ENCODE results near the gene PPA2. TPM values are rescaled to one million over a fixed set of nuclear protein-coding genes. Genes with fewer than 3 reads are reported as not detected.

PPA2 gene
- total RNA-seq, 1 donor from 2014 or later: 54.3 TPM

DNA sequence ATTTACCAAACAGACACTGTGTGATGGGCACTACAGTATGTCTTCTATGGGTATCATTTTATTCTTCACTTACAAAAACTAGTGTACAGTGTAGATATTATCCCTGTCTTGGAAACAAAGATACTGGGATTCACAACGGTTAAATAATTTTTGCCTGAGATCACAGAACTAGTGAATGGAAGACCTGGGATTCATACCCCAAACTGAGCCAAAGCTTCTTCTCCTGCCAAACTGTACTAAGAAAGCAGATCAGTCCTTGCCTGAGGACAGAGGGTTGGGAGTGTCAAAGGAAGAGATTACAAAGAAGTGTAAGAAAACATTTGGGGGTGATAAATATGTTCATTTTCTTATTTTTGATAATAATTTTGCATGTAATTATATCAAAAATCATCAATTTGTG lies 43.1 kb downstream of the PPA2 start:
- peaks cover 4% of the 10 kb centered on the region for H3K9me3 Mint-ChIP-seq
- DNase-seq: no peak
- H3K27ac Mint-ChIP-seq: no peak overlapping the region
- H3K27me3 Mint-ChIP-seq: no peaks in the 10 kb centered on the region
- ChIA-PET CTCF (no interaction called here), POLR2A (no interaction called here)
- H3K36me3 Mint-ChIP-seq (ENCODE audit: low read depth): peaks cover 63% of the 10 kb centered on the region
- no peaks in the 10 kb centered on the region for H3K4me1 Mint-ChIP-seq
- TF ChIP-seq, protein P1, sequence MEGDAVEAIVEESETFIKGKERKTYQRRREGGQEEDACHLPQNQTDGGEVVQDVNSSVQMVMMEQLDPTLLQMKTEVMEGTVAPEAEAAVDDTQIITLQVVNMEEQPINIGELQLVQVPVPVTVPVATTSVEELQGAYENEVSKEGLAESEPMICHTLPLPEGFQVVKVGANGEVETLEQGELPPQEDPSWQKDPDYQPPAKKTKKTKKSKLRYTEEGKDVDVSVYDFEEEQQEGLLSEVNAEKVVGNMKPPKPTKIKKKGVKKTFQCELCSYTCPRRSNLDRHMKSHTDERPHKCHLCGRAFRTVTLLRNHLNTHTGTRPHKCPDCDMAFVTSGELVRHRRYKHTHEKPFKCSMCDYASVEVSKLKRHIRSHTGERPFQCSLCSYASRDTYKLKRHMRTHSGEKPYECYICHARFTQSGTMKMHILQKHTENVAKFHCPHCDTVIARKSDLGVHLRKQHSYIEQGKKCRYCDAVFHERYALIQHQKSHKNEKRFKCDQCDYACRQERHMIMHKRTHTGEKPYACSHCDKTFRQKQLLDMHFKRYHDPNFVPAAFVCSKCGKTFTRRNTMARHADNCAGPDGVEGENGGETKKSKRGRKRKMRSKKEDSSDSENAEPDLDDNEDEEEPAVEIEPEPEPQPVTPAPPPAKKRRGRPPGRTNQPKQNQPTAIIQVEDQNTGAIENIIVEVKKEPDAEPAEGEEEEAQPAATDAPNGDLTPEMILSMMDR (IDR thresholded peaks at IDR 0.05): no peak
- no peak overlapping the region for H3K4me3 Mint-ChIP-seq
- intact Hi-C loops (cut with micrococcal nuclease): no loop called here
- ATAC-seq (ENCODE audit: low read depth): no peak

DNA sequence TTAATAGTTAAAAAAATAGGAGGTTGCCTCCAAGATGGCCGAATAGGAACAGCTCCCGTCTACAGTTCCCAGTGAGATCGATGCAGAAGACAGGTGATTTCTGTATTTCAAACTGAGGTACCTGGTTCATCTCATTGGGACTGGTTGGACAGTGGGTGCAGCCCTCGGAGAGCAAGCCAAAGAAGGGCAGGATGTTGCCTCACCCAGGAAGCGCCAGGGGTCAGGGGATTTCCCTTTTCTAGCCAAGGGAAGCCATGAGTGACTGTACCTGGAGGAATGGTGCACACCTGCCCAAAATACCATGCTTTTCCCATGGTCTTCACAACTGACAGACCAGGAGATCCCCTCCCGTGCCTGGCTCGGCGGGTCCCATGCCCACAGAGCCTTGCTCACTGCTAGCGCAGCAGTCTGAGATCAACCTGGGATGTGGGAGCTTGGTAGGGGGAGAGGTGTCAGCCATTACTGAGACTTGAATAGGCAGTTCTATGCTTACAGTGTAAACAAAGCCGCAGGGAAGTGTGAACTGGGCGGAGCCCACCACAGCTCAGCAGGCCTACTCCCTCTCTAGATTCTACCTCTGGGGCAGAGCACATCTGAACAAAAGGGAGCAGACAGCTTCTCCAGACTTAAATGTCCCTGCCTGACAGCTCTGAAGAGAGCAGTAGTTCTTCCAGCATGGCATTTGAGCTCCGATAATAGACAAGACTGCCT lies 47.5 kb downstream of the PPA2 start:
- intact Hi-C loops (cut with micrococcal nuclease): no loop called here
- ATAC-seq (ENCODE audit: low read depth): no peak
- no peak overlapping the region for H3K4me3 Mint-ChIP-seq
- no peak for DNase-seq
- CTCF ChIA-PET: no interaction called here
- no peaks in the 10 kb centered on the region for H3K4me1 Mint-ChIP-seq
- H3K27me3 Mint-ChIP-seq: no peaks in the 10 kb centered on the region
- H3K9me3 Mint-ChIP-seq: peaks cover 6% of the 10 kb centered on the region
- POLR2A ChIA-PET: no interaction called here
- TF ChIP-seq, protein P1 (IDR thresholded peaks at IDR 0.05): no peak
- H3K36me3 Mint-ChIP-seq (ENCODE audit: low read depth): peaks cover 68% of the 10 kb centered on the region
- H3K27ac Mint-ChIP-seq: no peak overlapping the region

DNA sequence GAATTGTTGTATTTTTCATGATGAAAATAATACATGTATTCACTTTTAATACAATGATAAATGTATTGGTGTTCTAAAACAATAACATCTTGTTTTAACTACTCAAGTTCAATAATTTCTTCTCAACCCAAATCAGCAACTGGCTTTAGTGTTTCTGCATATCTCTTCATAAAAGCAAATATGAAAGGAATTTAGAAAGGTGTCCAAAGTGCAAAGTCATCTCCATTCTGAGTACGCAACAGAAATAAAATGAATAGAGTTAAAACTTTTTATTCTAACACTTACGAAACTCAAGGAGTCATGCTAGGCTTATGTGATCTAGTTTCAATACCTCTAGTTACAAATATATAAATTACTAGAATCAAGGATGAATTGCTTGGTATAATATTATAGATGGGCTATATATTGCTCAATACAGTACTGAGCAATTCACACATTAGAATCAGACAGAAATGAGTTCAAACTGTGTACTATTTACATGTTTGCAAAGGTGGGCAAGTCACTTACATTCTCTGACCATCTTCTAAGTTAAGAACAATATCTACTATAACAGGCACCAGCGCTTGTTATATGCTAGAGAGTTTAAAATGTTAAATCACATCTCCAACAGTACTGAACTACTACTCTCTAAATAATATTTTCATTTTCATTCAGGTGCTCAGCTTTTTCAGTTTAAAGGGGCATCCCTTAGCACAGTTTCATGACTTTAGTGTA lies 51.5 kb downstream of the PPA2 start:
- ChIA-PET POLR2A (no interaction called here), CTCF (no interaction called here)
- Mint-ChIP-seq H3K4me3 (no peak overlapping the region), H3K27me3 (no peaks in the 10 kb centered on the region), H3K36me3 (ENCODE audit: low read depth) (peaks cover 67% of the 10 kb centered on the region), H3K4me1 (no peaks in the 10 kb centered on the region), H3K9me3 (peaks cover 6% of the 10 kb centered on the region), H3K27ac (no peak overlapping the region)
- ATAC-seq (ENCODE audit: low read depth): no peak
- TF ChIP-seq, protein P1 (IDR thresholded peaks at IDR 0.05): no peak
- intact Hi-C loops (cut with micrococcal nuclease): no loop called here
- no peak for DNase-seq

DNA sequence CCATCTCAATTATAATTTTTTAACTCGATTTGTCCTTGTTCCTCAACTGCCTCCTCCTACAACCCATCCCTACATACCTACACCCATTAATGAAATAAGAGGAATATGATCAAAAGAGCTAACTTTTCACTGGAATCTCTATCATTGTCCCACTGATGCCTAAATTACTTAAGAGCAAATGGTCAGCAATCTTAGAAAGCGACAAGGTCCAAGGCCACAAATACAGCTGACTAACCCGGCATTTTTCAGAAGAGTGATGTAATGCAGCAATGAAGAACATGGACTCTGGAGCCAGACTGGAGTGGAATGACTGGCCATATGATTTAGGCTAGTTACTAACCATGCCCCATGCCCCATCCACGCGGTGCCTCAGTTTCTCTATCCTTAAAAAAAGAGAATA lies 56.2 kb downstream of the PPA2 start:
- TF ChIP-seq, protein P1 (IDR thresholded peaks at IDR 0.05): no peak
- Mint-ChIP-seq H3K27ac (no peak overlapping the region), H3K27me3 (no peaks in the 10 kb centered on the region), H3K9me3 (no peaks in the 10 kb centered on the region), H3K4me3 (no peak overlapping the region), H3K4me1 (no peaks in the 10 kb centered on the region), H3K36me3 (ENCODE audit: low read depth) (peaks cover 41% of the 10 kb centered on the region)
- CTCF ChIA-PET: interaction anchor here (0.8 kb wide), 1 partner anchor 11 kb away, joined by 3 read pairs; no protein-coding TSS in a partner anchor
- POLR2A ChIA-PET: no interaction called here
- intact Hi-C loops (cut with micrococcal nuclease): no loop called here
- no peak for DNase-seq
- ATAC-seq (ENCODE audit: low read depth): no peak

DNA sequence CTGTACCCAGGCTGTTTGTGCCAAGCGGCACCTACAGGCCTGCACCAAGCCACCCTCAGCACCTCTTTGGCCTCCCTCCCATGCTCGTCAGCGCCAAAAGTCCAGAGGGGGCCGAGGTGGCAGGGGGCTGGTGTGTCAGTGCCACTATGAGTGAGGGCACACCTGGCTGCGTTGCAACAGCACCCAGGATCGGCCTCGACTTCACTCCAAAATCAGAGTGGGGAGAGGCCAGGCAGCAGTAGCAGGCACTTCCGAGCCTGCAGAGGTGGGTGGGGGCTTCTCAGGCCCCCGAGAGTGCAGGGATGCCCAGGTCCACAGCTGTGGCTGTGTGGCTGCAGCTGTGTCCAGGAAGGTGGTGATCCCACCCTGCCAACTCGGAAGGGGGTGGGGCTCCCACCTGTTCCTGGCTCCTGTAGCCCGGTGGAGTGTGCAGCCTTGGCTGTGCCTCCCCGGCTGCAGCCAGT lies 58.5 kb downstream of the PPA2 start:
- POLR2A ChIA-PET: no interaction called here
- intact Hi-C loops (cut with micrococcal nuclease): no loop called here
- no peak for ATAC-seq (ENCODE audit: low read depth)
- TF ChIP-seq, protein P1 (IDR thresholded peaks at IDR 0.05): no peak
- Mint-ChIP-seq H3K36me3 (ENCODE audit: low read depth) (peaks cover 43% of the 10 kb centered on the region), H3K4me3 (no peak overlapping the region), H3K4me1 (no peaks in the 10 kb centered on the region), H3K9me3 (peaks cover 2% of the 10 kb centered on the region), H3K27ac (no peak overlapping the region), H3K27me3 (no peaks in the 10 kb centered on the region)
- no peak for DNase-seq
- CTCF ChIA-PET: no interaction called here

Data from activated B cell treated with CpG ODN at 0.5 μM for 24 hours (primary cell).